GM18502 (cell line): Measurements from ENCODE around the gene PLCD1.
"Not testable (repeated sequence)": the region's sequence is repeated elsewhere in the genome, so short reads cannot be mapped to it uniquely, and the experiment has no call there.

Experiments
- ATAC-seq: cut with Tn5 transposase; IDR thresholded peaks from one replicate; pipeline ENCODE4 v1.9.1; 2021; ENCODE audit warnings: mild to moderate bottlenecking; ENCODE audit not compliant: unreplicated experiment, poor library complexity

PLCD1 gene

DNA sequence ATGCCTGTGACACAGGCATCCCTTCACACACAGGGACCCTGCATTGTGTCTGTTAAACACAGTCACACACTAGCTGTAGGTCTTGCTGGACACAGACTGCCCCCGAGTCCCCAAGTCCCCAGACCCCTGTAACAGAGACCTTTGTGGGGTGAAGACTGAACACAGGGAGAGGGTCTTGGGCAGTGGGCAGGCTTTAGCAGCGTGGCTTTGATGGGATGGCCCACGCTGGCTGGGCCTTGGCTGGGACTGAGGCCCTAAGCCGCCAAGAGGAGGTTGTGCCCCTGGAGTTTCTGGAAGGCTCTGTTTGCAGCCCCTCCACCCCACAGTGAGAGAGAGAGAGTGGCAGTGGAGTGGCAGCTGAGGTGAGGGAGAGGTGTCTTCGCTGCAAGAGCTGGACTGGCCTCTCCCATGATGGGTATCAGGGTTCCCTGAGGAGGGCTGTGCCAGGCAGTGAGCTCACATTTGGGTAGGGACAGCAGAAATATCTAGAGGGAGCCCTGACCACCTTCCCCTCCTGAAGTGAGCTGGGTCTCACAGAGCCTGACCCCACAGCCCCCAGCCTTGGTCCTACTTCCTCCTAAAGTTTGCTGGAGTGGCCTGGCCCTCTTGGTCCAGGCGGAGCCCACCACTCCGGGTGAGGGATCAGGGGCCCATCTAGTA lies 39.5 kb downstream of the PLCD1 start:
- no peak for ATAC-seq

- no peak for ATAC-seq
These were observed 40.4 kb downstream of the PLCD1 start for GRCh38 chr3:37988931-37989525.

DNA sequence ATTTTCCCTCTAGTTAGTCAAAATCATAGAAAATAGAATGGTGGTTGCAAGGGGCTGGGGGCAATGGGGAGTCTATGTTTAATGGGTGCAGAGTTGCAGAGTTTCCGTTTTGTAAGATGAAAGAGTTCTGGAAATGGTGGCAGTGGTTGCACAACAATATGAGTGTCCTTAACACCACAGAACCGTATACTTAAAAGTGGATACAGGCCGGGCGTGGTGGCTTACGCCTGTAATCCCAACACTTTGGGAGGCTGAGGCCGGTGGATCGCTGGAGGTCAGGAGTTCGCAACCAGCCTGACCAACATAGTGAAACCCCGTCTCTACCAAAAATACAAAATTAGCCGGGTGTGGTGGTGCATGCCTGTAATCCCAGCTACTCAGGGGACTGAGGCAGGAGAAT lies 41.1 kb downstream of the PLCD1 start:
- not testable (repeated sequence) for ATAC-seq

- no peak for ATAC-seq
These were observed 41.7 kb downstream of the PLCD1 start for GRCh38 chr3:37987751-37988179.

DNA sequence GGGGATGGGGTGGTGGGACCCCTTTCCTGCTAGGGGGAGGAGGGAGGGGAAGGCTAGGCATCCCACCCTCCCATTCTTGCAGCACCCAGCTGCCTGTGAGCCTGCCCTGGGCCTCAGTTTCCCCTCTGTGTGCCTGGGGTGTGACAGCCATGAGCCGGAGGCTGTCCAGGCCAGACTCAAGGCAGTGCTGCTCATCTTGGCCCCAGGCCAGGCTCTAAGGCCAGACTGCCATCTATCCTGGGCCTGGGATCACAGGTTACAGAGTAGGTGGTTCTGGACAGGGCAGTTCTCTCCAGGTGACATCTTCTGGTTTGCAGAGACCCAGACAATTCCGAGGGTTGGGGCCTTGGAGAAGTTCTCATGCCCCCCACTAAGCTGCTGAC lies 42.1 kb downstream of the PLCD1 start:
- ATAC-seq = no peak

GRCh38 chr3:37986479-37987314 lies 42.7 kb downstream of the PLCD1 start:
- no peak for ATAC-seq

DNA sequence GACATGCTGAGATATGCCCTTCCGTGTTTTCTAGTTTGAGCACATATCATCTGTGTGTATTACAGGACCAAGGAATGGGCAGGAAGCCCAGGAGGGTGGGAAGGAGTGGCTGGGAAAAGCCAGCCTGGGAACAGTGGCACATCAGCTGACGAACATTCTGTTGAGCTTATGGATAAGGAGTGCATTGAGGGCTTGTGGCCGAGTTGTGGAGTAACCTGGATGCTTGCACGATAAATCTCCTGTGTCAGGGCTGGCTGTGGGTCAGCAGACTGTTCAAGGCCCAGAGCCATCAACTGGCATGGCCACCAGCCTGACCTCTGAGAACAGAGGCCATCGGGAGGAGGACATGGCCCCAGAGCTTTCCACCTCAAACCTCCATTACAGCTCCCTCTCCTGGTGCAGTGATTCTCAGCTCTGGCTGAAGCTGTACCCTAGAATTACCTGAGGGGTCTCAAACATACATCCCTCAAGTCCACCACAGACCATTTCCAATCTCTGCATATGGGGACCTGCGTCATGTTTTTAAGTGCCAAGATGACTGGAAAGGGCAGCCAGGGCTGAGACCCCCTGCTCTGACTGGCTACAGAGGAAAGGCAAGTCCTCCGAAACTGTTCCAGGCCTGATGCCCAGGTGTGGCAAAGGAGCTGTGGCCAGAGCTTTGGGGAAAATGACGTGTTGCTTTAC lies 43.7 kb downstream of the PLCD1 start:
- no peak for ATAC-seq

GRCh38 chr3:37984596-37984995 lies 44.8 kb downstream of the PLCD1 start:
- ATAC-seq = no peak

DNA sequence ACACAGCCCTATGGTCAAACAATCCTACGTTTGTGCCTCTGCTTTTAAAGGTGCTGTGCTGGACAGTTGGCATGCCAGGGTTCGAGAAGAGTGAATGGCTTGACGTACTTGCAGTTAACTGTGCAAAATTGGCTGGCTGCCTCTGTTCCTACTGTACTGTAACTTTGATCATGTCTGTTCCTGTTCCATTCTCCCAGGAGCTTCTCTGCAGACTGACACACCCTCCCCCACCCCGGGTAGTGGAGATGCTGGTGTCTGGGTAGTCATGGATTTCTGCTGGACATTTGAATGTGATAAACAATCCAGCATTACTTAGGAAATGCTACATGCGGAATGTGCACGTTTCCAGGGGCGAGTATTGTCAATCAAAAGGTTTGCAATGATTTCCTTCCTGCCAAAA lies 45.4 kb downstream of the PLCD1 start:
- no peak for ATAC-seq

GRCh38 chr3:37982331-37982730 lies 47.1 kb downstream of the PLCD1 start:
- no peak for ATAC-seq

DNA sequence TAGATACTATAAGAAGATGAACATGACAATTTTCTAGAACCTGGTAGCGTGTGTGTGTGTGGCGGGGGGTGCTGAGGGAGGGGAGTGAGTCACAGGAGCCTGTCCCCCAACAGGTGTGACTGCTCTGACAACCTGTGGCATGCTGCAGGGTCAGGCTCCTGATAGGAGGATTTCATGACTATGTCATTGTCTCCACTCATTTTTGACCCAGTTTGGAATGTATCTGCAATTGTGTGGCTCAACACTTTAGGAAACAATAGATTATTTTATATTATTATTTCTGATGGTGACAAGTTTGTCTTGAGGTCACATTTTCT lies 48.1 kb downstream of the PLCD1 start:
- no peak for ATAC-seq

GRCh38 chr3:37980462-37981347 lies 48.7 kb downstream of the PLCD1 start:
- no peak for ATAC-seq

GRCh38 chr3:37979541-37980461 lies 49.6 kb downstream of the PLCD1 start:
- no peak for ATAC-seq

DNA sequence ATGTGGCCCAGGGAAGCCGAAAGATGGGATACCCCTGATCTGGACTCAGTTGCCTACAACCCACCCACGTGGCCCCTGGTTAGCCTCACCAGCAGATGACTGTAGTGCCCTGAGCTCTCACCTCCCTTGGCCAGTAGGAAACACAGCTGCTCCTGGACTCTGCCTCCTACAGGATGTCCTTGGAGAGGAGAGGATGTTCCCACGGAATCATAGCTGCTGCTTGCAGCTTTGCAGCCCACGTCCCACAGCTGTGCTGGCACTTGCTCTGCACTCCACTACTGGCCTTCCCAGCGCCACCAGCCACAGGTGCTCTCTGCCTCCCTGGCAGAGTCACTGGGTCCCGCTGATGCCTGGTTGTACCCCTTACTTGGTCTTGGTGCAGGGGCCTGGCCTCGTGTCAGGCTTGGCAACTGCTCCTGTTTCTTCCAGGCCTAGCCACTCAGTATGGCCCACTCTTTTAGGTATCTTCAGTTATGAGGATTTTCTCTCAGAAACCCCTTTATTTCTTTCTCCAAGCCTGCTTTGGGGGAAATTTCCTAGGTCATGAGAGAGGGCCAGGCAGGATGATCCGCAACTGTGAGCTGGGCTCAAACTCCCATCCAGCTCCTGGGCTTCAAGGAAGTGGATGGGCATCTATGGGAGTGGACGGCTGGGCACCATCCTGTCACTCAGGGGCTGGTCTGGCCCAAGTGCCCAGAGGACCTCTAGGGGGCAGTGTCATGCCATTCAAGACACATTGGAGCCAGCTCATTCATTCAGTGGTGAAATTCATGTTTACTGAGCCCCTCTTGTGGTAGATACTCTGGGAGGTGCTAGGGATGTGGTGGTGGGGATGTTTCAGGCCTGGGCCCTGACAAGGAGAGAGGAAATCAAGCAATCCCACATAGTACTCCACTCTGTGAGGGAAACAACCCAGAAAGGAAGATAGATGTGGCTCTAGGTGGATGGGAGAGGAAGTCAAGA lies 55.0 kb downstream of the PLCD1 start:
- ATAC-seq = peak; percentile 88

- no peak for ATAC-seq
These were observed 56.0 kb downstream of the PLCD1 start for GRCh38 chr3:37973246-37974054.

DNA sequence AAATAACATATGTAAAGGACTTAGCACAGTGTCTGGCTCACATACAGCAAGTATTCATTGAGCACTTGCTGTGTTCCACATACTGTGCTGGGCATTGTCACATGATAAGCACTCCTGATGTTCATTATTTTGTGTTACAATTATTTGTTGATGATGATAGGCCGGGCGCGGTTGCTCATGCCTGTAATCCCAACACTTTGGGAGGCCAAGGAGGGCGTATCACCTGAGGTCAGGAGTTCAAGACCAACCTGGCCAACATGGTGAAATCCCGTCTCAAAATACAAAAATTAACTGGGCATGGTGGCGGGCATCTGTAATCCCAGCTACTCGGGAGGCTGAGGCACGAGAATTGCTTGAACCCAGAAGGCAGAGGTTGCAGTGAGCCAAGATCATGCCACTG lies 57.4 kb downstream of the PLCD1 start:
- not testable (repeated sequence) for ATAC-seq

GRCh38 chr3:37971467-37971866 lies 58.0 kb downstream of the PLCD1 start:
- ATAC-seq = no peak
